Stomach (tissue), 4 donors: ENCODE measurements around the gene PARP4.
"Not testable (repeated sequence)": the region's sequence is repeated elsewhere in the genome, so short reads cannot be mapped to it uniquely, and the experiment has no call there.

ENCODE experiments used
- EP300 ChIP-seq: sonication (generic); formaldehyde crosslinking; IDR thresholded peaks from one replicate; pipeline ENCODE4 v1.6.1; 2017; ENCODE audit warnings: antibody characterized with exemption
- POLR2A ChIP-seq, 4 donors: fragments of 450-650 bp; IDR thresholded peaks; one replicate each; pipeline ENCODE4 v1.6.1; 2016; ENCODE audit warnings: antibody characterized with exemption in 4 of 4, control low read depth in 2 of 4, mild to moderate bottlenecking in 1 of 4, moderate library complexity in 1 of 4
- POLR2AphosphoS5 ChIP-seq, 3 donors: sonication (generic); formaldehyde crosslinking; IDR thresholded peaks; one replicate each; pipeline ENCODE4 v1.6.1; 2016; ENCODE audit warnings: antibody characterized with exemption in 3 of 3
- TF ChIP-seq, protein P1 (sequence below), 7 experiments: fragments of 450-650 bp in 4 of 7; fragments of 200-600 bp in 3 of 7; sonication (generic) in 3 of 7; IDR thresholded peaks; one replicate each; pipeline ENCODE4 v1.5.1; 2016 to 2019; ENCODE audit warnings: antibody characterized with exemption in 7 of 7, control low read depth in 2 of 7, mild to moderate bottlenecking in 1 of 7

DNA sequence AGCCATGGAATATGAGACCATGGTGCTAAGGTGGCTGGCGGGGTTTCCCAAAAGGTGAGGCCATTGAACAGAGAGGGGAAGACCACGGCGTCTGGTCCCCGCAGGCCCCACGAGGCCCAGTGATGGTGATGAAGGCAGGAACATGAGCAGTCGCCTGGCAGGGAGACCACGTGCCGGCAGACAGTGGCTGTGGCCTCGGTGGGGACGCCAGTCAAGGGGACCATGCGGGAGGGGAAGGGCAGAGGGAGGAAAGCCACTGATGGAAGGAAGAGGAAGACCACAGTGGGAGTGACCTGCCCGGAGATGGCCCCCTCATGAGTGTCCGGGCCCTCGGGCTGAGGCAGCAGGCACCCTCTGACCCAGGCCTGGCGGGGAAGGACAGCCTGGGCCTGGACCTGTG is 127.6 kb downstream of the PARP4 start:
- TF ChIP-seq, protein P1, sequence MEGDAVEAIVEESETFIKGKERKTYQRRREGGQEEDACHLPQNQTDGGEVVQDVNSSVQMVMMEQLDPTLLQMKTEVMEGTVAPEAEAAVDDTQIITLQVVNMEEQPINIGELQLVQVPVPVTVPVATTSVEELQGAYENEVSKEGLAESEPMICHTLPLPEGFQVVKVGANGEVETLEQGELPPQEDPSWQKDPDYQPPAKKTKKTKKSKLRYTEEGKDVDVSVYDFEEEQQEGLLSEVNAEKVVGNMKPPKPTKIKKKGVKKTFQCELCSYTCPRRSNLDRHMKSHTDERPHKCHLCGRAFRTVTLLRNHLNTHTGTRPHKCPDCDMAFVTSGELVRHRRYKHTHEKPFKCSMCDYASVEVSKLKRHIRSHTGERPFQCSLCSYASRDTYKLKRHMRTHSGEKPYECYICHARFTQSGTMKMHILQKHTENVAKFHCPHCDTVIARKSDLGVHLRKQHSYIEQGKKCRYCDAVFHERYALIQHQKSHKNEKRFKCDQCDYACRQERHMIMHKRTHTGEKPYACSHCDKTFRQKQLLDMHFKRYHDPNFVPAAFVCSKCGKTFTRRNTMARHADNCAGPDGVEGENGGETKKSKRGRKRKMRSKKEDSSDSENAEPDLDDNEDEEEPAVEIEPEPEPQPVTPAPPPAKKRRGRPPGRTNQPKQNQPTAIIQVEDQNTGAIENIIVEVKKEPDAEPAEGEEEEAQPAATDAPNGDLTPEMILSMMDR (IDR thresholded peaks at IDR 0.05) = not testable (repeated sequence)
- not testable (repeated sequence) for TF ChIP-seq EP300; POLR2A (IDR thresholded peaks at IDR 0.05); POLR2AphosphoS5 (IDR thresholded peaks at IDR 0.05)
